IMR-90 (cell line): ENCODE data around the gene INPP5D. TPM values are rescaled to one million over a fixed set of nuclear protein-coding genes. Genes with fewer than 3 reads are reported as not detected.

ENCODE experiments used
- ATAC-seq: fragments of 200-7000 bp; cut with Tn5 transposase; 2 replicates; pipeline ENCODE4 v1.9.1; 2020; ENCODE audit warnings: low read depth, mild to moderate bottlenecking, moderate library complexity
- BruUV-seq: library from RNA; stranded (reverse); fragments of 400-500 nt; replicated peaks from 2 replicates; lab custom pipeline; 2021; lab: Mats Ljungman, UMichigan
- CTCF ChIA-PET: fragments of 300-600 bp; formaldehyde crosslinking; extraction: SDS; loops from one replicate; lab custom pipeline; 2021; ENCODE audit warnings: antibody characterized with exemption; lab: Yijun Ruan, JAX
- POLR2A ChIA-PET: fragments of 300-600 bp; sonication (Branson Sonifier 250); formaldehyde crosslinking; loops from one replicate; lab custom pipeline; 2022; ENCODE audit warnings: antibody characterized with exemption; ENCODE audit not compliant: unreplicated experiment; lab: Charles Lee
- DNase-seq: peaks from one replicate; pipeline ENCODE4 v3.0.0; 2013
- H2AFZ ChIP-seq: replicated peaks from 2 replicates; pipeline ENCODE3; 2013; ENCODE audit warnings: low read length, mild to moderate bottlenecking; ENCODE audit not compliant: poor library complexity
- H2AK5ac ChIP-seq: 2 replicates; pipeline ENCODE4 v1.6.1; 2013; ENCODE audit warnings: low read depth, low read length, inconsistent platforms
- H2AK9ac ChIP-seq: replicated peaks from 2 replicates; pipeline ENCODE3; 2013; ENCODE audit warnings: mild to moderate bottlenecking, low read depth, low read length, moderate library complexity; ENCODE audit not compliant: poor library complexity
- H2BK120ac ChIP-seq: 2 replicates; pipeline ENCODE4 v1.6.1; 2013; ENCODE audit warnings: low read depth, low read length, inconsistent platforms
- H2BK15ac ChIP-seq: 3 replicates; pipeline ENCODE4 v1.6.1; 2013; ENCODE audit warnings: low read depth, low read length, inconsistent platforms
- H2BK20ac ChIP-seq: 2 replicates; pipeline ENCODE4 v1.6.1; 2013; ENCODE audit warnings: low read depth, mild to moderate bottlenecking, inconsistent platforms, low read length, moderate library complexity
- H2BK5ac ChIP-seq: 2 replicates; pipeline ENCODE4 v1.6.1; 2013; ENCODE audit warnings: mild to moderate bottlenecking, low read depth, low read length, inconsistent platforms; ENCODE audit not compliant: poor library complexity, severe bottlenecking
- H3K14ac ChIP-seq: replicated peaks from 2 replicates; pipeline ENCODE4 v1.6.1; 2013; ENCODE audit warnings: low read depth, low read length, inconsistent platforms
- H3K18ac ChIP-seq: 2 replicates; pipeline ENCODE4 v1.6.1; 2013; ENCODE audit warnings: low read depth, low read length, control low read depth
- H3K23ac ChIP-seq: 2 replicates; pipeline ENCODE4 v1.6.1; 2013; ENCODE audit warnings: low read depth, low read length, inconsistent platforms
- H3K27ac ChIP-seq: 2 replicates; pipeline ENCODE4 v1.5.1; 2013; ENCODE audit warnings: mild to moderate bottlenecking, control low read depth, low read length; ENCODE audit not compliant: insufficient read depth
- H3K27me3 ChIP-seq: 2 replicates; pipeline ENCODE4 v1.6.1; 2013; ENCODE audit warnings: low read length; ENCODE audit not compliant: control insufficient read depth, insufficient read depth
- H3K36me3 ChIP-seq: 2 replicates; pipeline ENCODE4 v1.6.1; 2013; ENCODE audit warnings: low read length, mixed read lengths; ENCODE audit not compliant: control insufficient read depth, insufficient read depth
- H3K4ac ChIP-seq: 2 replicates; pipeline ENCODE4 v1.6.1; 2013; ENCODE audit warnings: low read depth, low read length, inconsistent platforms
- H3K4me1 ChIP-seq: 2 replicates; pipeline ENCODE4 v1.6.1; 2013; ENCODE audit warnings: low read length, mixed read lengths; ENCODE audit not compliant: control insufficient read depth, insufficient read depth
- H3K4me2 ChIP-seq: 2 replicates; pipeline ENCODE4 v1.6.1; 2013; ENCODE audit warnings: low read depth, mild to moderate bottlenecking, control low read depth, low read length, moderate library complexity
- H3K4me3 ChIP-seq: 2 replicates; pipeline ENCODE4 v1.5.1; 2013; ENCODE audit warnings: low read depth, mild to moderate bottlenecking, control low read depth, low read length, moderate library complexity; ENCODE audit not compliant: insufficient read depth
- H3K56ac ChIP-seq: 2 replicates; pipeline ENCODE4 v1.6.1; 2013; ENCODE audit warnings: low read length, inconsistent platforms; ENCODE audit not compliant: insufficient read depth; ENCODE audit errors: extremely low read depth
- H3K79me1 ChIP-seq, 2 experiments: 2 replicates each; pipeline ENCODE4 v1.6.1; 2013; ENCODE audit warnings: low read length in 2 of 2, inconsistent platforms in 1 of 2, low read depth in 1 of 2
- H3K9ac ChIP-seq: 2 replicates; pipeline ENCODE4 v1.6.1; 2013; ENCODE audit warnings: low read depth, low read length, control low read depth
- H3K9me1 ChIP-seq: 2 replicates; pipeline ENCODE4 v1.6.1; 2013; ENCODE audit warnings: low read length, inconsistent platforms; ENCODE audit not compliant: insufficient read depth
- H3K9me3 ChIP-seq: 2 replicates; pipeline ENCODE4 v1.6.1; 2013; ENCODE audit warnings: low read length; ENCODE audit not compliant: control insufficient read depth, insufficient read depth
- H4K20me1 ChIP-seq: 2 replicates; pipeline ENCODE4 v1.6.1; 2013; ENCODE audit warnings: low read length, inconsistent platforms; ENCODE audit not compliant: insufficient read depth
- H4K5ac ChIP-seq: 2 replicates; pipeline ENCODE4 v1.6.1; 2013; ENCODE audit warnings: mild to moderate bottlenecking, low read depth, low read length, control low read depth
- H4K8ac ChIP-seq, 2 experiments: 2 replicates each; pipeline ENCODE4 v1.6.1; 2013; ENCODE audit warnings: low read depth in 2 of 2, low read length in 2 of 2, control low read depth in 1 of 2, inconsistent platforms in 1 of 2
- H4K91ac ChIP-seq: 2 replicates; pipeline ENCODE4 v1.6.1; 2013; ENCODE audit warnings: low read depth, low read length, inconsistent platforms; ENCODE audit not compliant: insufficient read depth
- BHLHE40 ChIP-seq: fragments of 150-350 bp; IDR thresholded peaks from 2 replicates; pipeline ENCODE4 v1.6.1; 2016; ENCODE audit warnings: mild to moderate bottlenecking, low read depth, low read length
- CHD1 ChIP-seq: IDR thresholded peaks from 2 replicates; pipeline ENCODE4 v1.6.1; 2012; ENCODE audit warnings: low read depth, low read length, improper control_type of control experiment
- FOS ChIP-seq: fragments of 150-350 bp; IDR thresholded peaks from 2 replicates; pipeline ENCODE4 v1.6.1; 2016; ENCODE audit warnings: low read depth, low read length
- MAFK ChIP-seq: IDR thresholded peaks from 2 replicates; pipeline ENCODE4 v1.6.1; 2012; ENCODE audit warnings: low read depth, low read length, improper control_type of control experiment
- POLR2A ChIP-seq: IDR thresholded peaks from 2 replicates; pipeline ENCODE4 v1.6.1; 2012; ENCODE audit warnings: mild to moderate bottlenecking, low read depth, low read length
- RAD21 ChIP-seq: IDR thresholded peaks from 2 replicates; pipeline ENCODE4 v1.6.1; 2012; ENCODE audit warnings: low read length, improper control_type of control experiment
- RCOR1 ChIP-seq: IDR thresholded peaks from 2 replicates; pipeline ENCODE4 v1.6.1; 2012; ENCODE audit warnings: mild to moderate bottlenecking, low read length, improper control_type of control experiment; ENCODE audit not compliant: insufficient replicate concordance
- WGBS, 2 experiments: methylation state at CpG; one replicate each; pipeline versions ENCODE4 v1.1.5 to v1.1.7; 2013; ENCODE audit warnings: missing lambda C conversion rate in 2 of 2; ENCODE audit not compliant: insufficient read length in 1 of 2; ENCODE audit errors: extremely low coverage in 2 of 2; 5-methylcytosine and 5-hydroxymethylcytosine counted together
- dilution Hi-C: fragments of 300-500 bp; cut with HindIII; formaldehyde crosslinking; loops from one replicate; pipeline ENCODE4 v1.14.3; 2018; ENCODE audit warnings: low sequenced_read_pairs; ENCODE audit not compliant: unreplicated experiment
- in situ Hi-C: fragments of 300-500 bp; cut with MboI; formaldehyde crosslinking; loops from 3 replicates; pipeline ENCODE4 v1.14.3; 2019; ENCODE audit warnings: low sequenced_read_pairs, inconsistent platforms, mixed read lengths
- intact Hi-C: fragments of 100-400 bp; cut with micrococcal nuclease; formaldehyde crosslinking; loops from 2 replicates; pipeline ENCODE4 v1.10.0; 2022
- polyA plus RNA-seq, 3 experiments: library from polyadenylated mRNA; depleted of rRNA; stranded (reverse); fragments of >200 nt; gene quantifications; 2 replicates each; pipeline ENCODE4 v1.2.3, GENCODE V29; 2012; ENCODE audit warnings: low replicate concordance in 1 of 3
- total RNA-seq: library from RNA; depleted of rRNA; stranded (reverse); fragments of >200 nt; gene quantifications from 2 replicates; pipeline ENCODE4 v1.2.3, GENCODE V29; 2012
- TF ChIP-seq, protein P1 (sequence below): fragments of 150-350 bp; IDR thresholded peaks from 2 replicates; pipeline ENCODE4 v1.6.1; 2016; ENCODE audit warnings: low read depth, mild to moderate bottlenecking, low read length, moderate library complexity, borderline replicate concordance

Gene INPP5D
- total and polyA plus RNA-seq, 2 of the 4 experiments (the other 2 are of a cell fraction): 0.18 to 0.29 TPM

GRCh38 chr2:233143700-233144331 lies 83.7 kb downstream of the INPP5D start:
- Histone ChIP-seq H3K79me1 (no peaks in the 10 kb centered on the region), H3K4me1 (no peaks in the 10 kb centered on the region), H4K20me1 (no peaks in the 10 kb centered on the region), H3K4ac (no peak overlapping the region), H4K91ac (no peak overlapping the region), H3K18ac (no peak overlapping the region), H3K23ac (no peak overlapping the region), H3K27ac (no peak overlapping the region), H4K5ac (no peak overlapping the region), H4K8ac (no peak overlapping the region), H2BK15ac (no peak overlapping the region), H3K14ac (no peak overlapping the region), H3K56ac (no peak overlapping the region), H2AK9ac (no peak overlapping the region), H2BK5ac (peak overlapping the region; percentile 66), H3K36me3 (no peaks in the 10 kb centered on the region), H2AK5ac (no peak overlapping the region), H3K4me3 (no peak overlapping the region), H3K9ac (no peak overlapping the region), H2BK20ac (no peak overlapping the region), H3K4me2 (no peak overlapping the region), H3K9me1 (no peaks in the 10 kb centered on the region), H2BK120ac (no peak overlapping the region), H3K27me3 (peaks cover 8% of the 10 kb centered on the region; the same call in 1 of the 2 replicates), H3K9me3 (no peaks in the 10 kb centered on the region), H2AFZ (no peak overlapping the region)
- TF ChIP-seq CHD1 (no peak), MAFK (no peak), POLR2A (no peak), FOS (no peak), BHLHE40 (no peak), RAD21 (no peak), RCOR1 (no peak)
- TF ChIP-seq, protein P1, sequence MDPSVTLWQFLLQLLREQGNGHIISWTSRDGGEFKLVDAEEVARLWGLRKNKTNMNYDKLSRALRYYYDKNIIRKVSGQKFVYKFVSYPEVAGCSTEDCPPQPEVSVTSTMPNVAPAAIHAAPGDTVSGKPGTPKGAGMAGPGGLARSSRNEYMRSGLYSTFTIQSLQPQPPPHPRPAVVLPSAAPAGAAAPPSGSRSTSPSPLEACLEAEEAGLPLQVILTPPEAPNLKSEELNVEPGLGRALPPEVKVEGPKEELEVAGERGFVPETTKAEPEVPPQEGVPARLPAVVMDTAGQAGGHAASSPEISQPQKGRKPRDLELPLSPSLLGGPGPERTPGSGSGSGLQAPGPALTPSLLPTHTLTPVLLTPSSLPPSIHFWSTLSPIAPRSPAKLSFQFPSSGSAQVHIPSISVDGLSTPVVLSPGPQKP: no peak
- ChIA-PET POLR2A (no interaction called here), CTCF (no interaction called here)
- dilution Hi-C loops (no loop called here), intact Hi-C loops (no loop called here), in situ Hi-C loops (no loop called here)
- ATAC-seq (no peak), DNase-seq (no peak)
- no TSS peak for BruUV-seq
- WGBS, 2 experiments: 56% methylated on average over 3 of the region's 3 CpGs; no CpG with 5 or more reads in 1 of the 2 experiments
